A673 (cell line): Measurements from ENCODE around the gene WDR45B.

Experiments used
- EZH2 ChIP-seq: fragments of 200-600 bp; sonication (generic); IDR thresholded peaks from 2 replicates; pipeline ENCODE4 v1.6.1; 2017; ENCODE audit warnings: borderline replicate concordance, low read depth, mild to moderate bottlenecking, mixed read lengths, antibody characterized with exemption, low read length; ENCODE audit not compliant: poor library complexity, severe bottlenecking
- TF ChIP-seq, protein P1 (sequence below): fragments of 300-800, 200-600 bp; sonication (generic); conservative IDR thresholded peaks from 2 replicates; pipeline ENCODE4 v1.5.1; 2017; ENCODE audit warnings: low read depth, mild to moderate bottlenecking, antibody characterized with exemption, low read length, moderate library complexity, mixed read lengths

DNA sequence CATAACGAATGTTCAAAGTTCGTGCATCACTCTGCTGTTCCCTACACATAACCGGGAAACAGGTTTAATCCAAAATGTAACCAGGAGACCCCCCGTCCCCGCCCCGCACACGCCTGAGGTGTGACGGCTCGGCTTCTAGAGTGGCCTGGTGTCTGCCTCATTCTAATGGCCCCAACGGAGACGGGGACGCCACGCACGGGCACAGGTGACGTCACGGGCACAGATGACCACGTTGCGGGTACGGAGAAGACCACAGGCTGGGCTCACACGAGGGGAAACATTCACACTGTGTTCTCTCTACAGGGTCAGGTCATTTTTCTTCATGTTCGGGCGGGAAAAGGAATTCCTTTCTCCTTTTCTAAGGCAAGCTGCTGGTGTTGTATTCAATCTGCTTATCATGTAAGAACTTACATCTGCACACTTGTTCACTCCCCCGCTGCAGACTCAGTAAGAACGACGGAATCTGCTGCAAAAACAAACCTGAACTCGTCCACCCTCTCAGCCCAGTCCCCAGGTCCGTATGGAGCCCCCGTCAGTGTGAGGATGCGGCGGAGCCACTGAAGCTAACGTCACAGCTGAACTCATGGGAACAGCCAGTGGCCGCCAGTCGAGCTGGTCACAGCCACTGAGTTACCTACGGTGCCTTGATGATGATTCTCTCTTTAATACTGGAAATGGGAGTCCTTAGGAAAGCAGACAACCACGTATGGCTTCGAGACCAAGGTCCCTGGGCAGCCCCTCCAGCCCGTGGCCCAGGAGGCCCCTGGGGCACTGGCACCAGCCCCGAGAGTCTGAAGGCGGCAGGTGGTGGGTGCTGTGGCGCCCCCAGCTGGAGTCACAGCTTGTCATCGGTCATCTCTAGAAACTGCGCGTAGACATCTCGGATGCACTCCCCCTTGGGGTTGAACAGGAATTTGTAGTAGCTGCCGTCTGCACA, 32.9 kb downstream of the WDR45B start:
- TF ChIP-seq, protein P1, sequence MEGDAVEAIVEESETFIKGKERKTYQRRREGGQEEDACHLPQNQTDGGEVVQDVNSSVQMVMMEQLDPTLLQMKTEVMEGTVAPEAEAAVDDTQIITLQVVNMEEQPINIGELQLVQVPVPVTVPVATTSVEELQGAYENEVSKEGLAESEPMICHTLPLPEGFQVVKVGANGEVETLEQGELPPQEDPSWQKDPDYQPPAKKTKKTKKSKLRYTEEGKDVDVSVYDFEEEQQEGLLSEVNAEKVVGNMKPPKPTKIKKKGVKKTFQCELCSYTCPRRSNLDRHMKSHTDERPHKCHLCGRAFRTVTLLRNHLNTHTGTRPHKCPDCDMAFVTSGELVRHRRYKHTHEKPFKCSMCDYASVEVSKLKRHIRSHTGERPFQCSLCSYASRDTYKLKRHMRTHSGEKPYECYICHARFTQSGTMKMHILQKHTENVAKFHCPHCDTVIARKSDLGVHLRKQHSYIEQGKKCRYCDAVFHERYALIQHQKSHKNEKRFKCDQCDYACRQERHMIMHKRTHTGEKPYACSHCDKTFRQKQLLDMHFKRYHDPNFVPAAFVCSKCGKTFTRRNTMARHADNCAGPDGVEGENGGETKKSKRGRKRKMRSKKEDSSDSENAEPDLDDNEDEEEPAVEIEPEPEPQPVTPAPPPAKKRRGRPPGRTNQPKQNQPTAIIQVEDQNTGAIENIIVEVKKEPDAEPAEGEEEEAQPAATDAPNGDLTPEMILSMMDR: peak; percentile 37; the same call in 1 of the 2 replicates
- no peak for TF ChIP-seq EZH2
